HEK293 (cell line): ENCODE measurements around the gene ZNF253.
"Not testable (repeated sequence)": the region's sequence is repeated elsewhere in the genome, so short reads cannot be mapped to it uniquely, and the experiment has no call there.

ENCODE experiments used
- CTCF ChIA-PET: fragments of 350-600 bp; formaldehyde crosslinking; extraction: SDS; loops from one replicate; lab custom pipeline; 2021; ENCODE audit warnings: antibody characterized with exemption; lab: Yijun Ruan, JAX
- POLR2A ChIA-PET: fragments of 300-600 bp; formaldehyde crosslinking; extraction: SDS; loops from one replicate; lab custom pipeline; 2020; ENCODE audit warnings: antibody characterized with exemption, inconsistent platforms; lab: Yijun Ruan, JAX
- H3K27ac ChIP-seq: fragments of 200-500 bp; sonication (Bioruptor generic); 2 replicates; pipeline ENCODE4 v1.5.1; 2014; ENCODE audit warnings: low read depth, low read length, control low read depth, inconsistent platforms; ENCODE audit errors: extremely low read depth
- H3K36me3 ChIP-seq, 2 experiments: fragments of 200-500 bp in 1 of 2; sonication (Bioruptor generic) in 1 of 2; 1 replicate in 1 of 2; 2 replicates in 1 of 2; pipeline ENCODE4 v1.5.1; 2014 to 2017; ENCODE audit warnings: inconsistent platforms in 2 of 2, low read length in 2 of 2; ENCODE audit not compliant: control insufficient read depth in 2 of 2, insufficient read depth in 1 of 2
- H3K4me1 ChIP-seq: fragments of 200-500 bp; sonication (Bioruptor generic); 2 replicates; pipeline ENCODE4 v1.5.1; 2014; ENCODE audit warnings: mild to moderate bottlenecking, low read length, inconsistent platforms; ENCODE audit not compliant: control insufficient read depth, insufficient read depth
- H3K4me3 ChIP-seq: 2 replicates; pipeline ENCODE4 v1.5.1; 2011; ENCODE audit warnings: low read depth, mild to moderate bottlenecking, control low read depth, low read length, moderate library complexity
- H3K9me3 ChIP-seq: fragments of 200-500 bp; sonication (Bioruptor generic); 2 replicates; pipeline ENCODE4 v1.5.1; 2014; ENCODE audit warnings: low read depth, low read length, inconsistent platforms; ENCODE audit not compliant: control insufficient read depth, insufficient read depth
- HOXA7 ChIP-seq: sonication (generic); formaldehyde crosslinking; IDR thresholded peaks from 2 replicates; pipeline ENCODE4 v1.8.1; 2022; ENCODE audit warnings: missing genetic modification reagents, borderline replicate concordance
- HOXC10 ChIP-seq: sonication (generic); formaldehyde crosslinking; IDR thresholded peaks from 2 replicates; pipeline ENCODE4 v1.8.1; 2023; ENCODE audit warnings: mild to moderate bottlenecking, missing genetic modification reagents
- MEIS1 ChIP-seq: sonication (generic); formaldehyde crosslinking; IDR thresholded peaks from 2 replicates; pipeline ENCODE4 v1.8.1; 2022; ENCODE audit warnings: missing genetic modification reagents, mild to moderate bottlenecking, borderline replicate concordance
- SALL2 ChIP-seq: fragments of 450-650 bp; formaldehyde crosslinking; IDR thresholded peaks from 2 replicates; pipeline ENCODE4 v1.5.0; 2017; ENCODE audit warnings: missing biosample characterization, mild to moderate bottlenecking, missing genetic modification characterization, borderline replicate concordance
- SETDB1 ChIP-seq: IDR thresholded peaks from one replicate; pipeline ENCODE4 v1.6.1; 2017; ENCODE audit warnings: mild to moderate bottlenecking, low read length, moderate library complexity, mixed read lengths; ENCODE audit not compliant: insufficient read length
- SP7 ChIP-seq: fragments of 450-650 bp; formaldehyde crosslinking; IDR thresholded peaks from 2 replicates; pipeline ENCODE4 v1.5.1; 2016; ENCODE audit warnings: missing biosample characterization, missing genetic modification characterization
- TRIM28 ChIP-seq: IDR thresholded peaks from 2 replicates; pipeline ENCODE4 v1.6.1; 2011; ENCODE audit warnings: low read length, control low read depth, borderline replicate concordance
- ZBTB1 ChIP-seq: fragments of 450-650 bp; formaldehyde crosslinking; IDR thresholded peaks from 2 replicates; pipeline ENCODE4 v1.5.1; 2016; ENCODE audit warnings: missing biosample characterization, missing genetic modification characterization
- ZBTB8A ChIP-seq: fragments of 450-650 bp; formaldehyde crosslinking; IDR thresholded peaks from 2 replicates; pipeline ENCODE4 v1.5.1; 2016; ENCODE audit warnings: missing biosample characterization, missing genetic modification characterization
- ZFP37 ChIP-seq: fragments of 450-650 bp; formaldehyde crosslinking; IDR thresholded peaks from 2 replicates; pipeline ENCODE4 v1.5.1; 2016; ENCODE audit warnings: missing biosample characterization, missing genetic modification characterization
- ZNF248 ChIP-seq: fragments of 450-650 bp; formaldehyde crosslinking; IDR thresholded peaks from 2 replicates; pipeline ENCODE4 v1.5.1; 2017; ENCODE audit warnings: missing biosample characterization, missing genetic modification characterization
- ZNF274 ChIP-seq, 2 experiments: fragments of 200-500 bp in 1 of 2; fragments of 450-650 bp in 1 of 2; sonication (Bioruptor generic) in 1 of 2; formaldehyde crosslinking in 1 of 2; IDR thresholded peaks; 2 replicates each; pipeline versions ENCODE4 v1.5.1 to v1.6.1; 2014 to 2016; ENCODE audit warnings: borderline replicate concordance in 1 of 2, inconsistent platforms in 1 of 2, low read length in 1 of 2, missing biosample characterization in 1 of 2, missing genetic modification characterization in 1 of 2
- ZNF335 ChIP-seq: fragments of 450-650 bp; formaldehyde crosslinking; conservative IDR thresholded peaks from 2 replicates; pipeline ENCODE4 v1.5.1; 2016; ENCODE audit warnings: missing biosample characterization, missing genetic modification characterization
- ZNF530 ChIP-seq: fragments of 450-650 bp; formaldehyde crosslinking; IDR thresholded peaks from 2 replicates; pipeline ENCODE4 v1.5.1; 2016; ENCODE audit warnings: low read depth, missing biosample characterization, missing genetic modification characterization
- ZNF555 ChIP-seq: fragments of 450-650 bp; formaldehyde crosslinking; conservative IDR thresholded peaks from 2 replicates; pipeline ENCODE4 v1.5.1; 2017; ENCODE audit warnings: missing biosample characterization, mild to moderate bottlenecking, missing genetic modification characterization, inconsistent platforms
- ZNF571 ChIP-seq: fragments of 450-650 bp; formaldehyde crosslinking; IDR thresholded peaks from 2 replicates; pipeline ENCODE4 v1.5.0; 2017; ENCODE audit warnings: missing biosample characterization, missing genetic modification characterization
- ZNF610 ChIP-seq: fragments of 450-650 bp; formaldehyde crosslinking; IDR thresholded peaks from 2 replicates; pipeline ENCODE4 v1.5.1; 2016; ENCODE audit warnings: missing biosample characterization, missing genetic modification characterization, borderline replicate concordance
- TF ChIP-seq, protein P1 (sequence below): fragments of 450-650 bp; formaldehyde crosslinking; IDR thresholded peaks from 2 replicates; pipeline ENCODE4 v1.5.1; 2017; ENCODE audit warnings: missing biosample characterization, missing genetic modification characterization
- TF ChIP-seq, protein P2 (sequence below): fragments of 450-650 bp; formaldehyde crosslinking; IDR thresholded peaks from 2 replicates; pipeline ENCODE4 v1.5.1; 2016; ENCODE audit warnings: missing biosample characterization, missing genetic modification characterization, borderline replicate concordance
- TF ChIP-seq, protein P3 (sequence below): fragments of 450-650 bp; formaldehyde crosslinking; IDR thresholded peaks from 2 replicates; pipeline ENCODE4 v1.5.1; 2016; ENCODE audit warnings: missing biosample characterization, missing genetic modification characterization
- TF ChIP-seq, protein P4 (sequence below): sonication (generic); formaldehyde crosslinking; IDR thresholded peaks from 2 replicates; pipeline ENCODE4 v1.8.1; 2022; ENCODE audit warnings: mild to moderate bottlenecking, moderate library complexity, missing genetic modification reagents

The ZNF253 gene

DNA sequence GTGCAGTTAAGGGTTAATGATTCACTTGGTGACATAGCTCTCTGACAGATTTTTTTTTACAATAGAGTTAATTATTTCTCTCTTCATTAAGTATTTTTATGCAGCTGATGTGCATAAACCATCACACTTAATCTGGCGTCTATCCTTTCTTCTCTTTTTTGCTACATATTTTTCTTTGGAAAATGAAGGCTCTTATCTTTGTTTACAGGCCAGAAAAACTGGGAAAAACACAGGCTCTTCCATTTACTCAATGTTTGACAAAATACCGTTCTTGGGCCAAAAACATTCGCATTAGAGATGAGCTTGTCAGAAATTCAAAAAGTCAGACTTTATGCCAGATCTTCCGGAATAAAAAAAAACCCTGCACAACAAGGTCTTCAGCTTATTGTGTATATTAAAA is 12.0 kb downstream of the ZNF253 start:
- ChIA-PET CTCF (no interaction called here), POLR2A (no interaction called here)
- no peak overlapping the region for H3K27ac ChIP-seq
- no peak for TF ChIP-seq ZNF571 (tag by site-specific recombination)
- TF ChIP-seq, protein P1, sequence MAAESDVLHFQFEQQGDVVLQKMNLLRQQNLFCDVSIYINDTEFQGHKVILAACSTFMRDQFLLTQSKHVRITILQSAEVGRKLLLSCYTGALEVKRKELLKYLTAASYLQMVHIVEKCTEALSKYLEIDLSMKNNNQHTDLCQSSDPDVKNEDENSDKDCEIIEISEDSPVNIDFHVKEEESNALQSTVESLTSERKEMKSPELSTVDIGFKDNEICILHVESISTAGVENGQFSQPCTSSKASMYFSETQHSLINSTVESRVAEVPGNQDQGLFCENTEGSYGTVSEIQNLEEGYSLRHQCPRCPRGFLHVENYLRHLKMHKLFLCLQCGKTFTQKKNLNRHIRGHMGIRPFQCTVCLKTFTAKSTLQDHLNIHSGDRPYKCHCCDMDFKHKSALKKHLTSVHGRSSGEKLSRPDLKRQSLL (tag by site-specific recombination) = no peak
- no peaks in the 10 kb centered on the region for H3K4me1 ChIP-seq
- no peaks in the 10 kb centered on the region for H3K36me3 ChIP-seq
- H3K4me3 ChIP-seq = no peak overlapping the region
- H3K9me3 ChIP-seq = no peaks in the 10 kb centered on the region

DNA sequence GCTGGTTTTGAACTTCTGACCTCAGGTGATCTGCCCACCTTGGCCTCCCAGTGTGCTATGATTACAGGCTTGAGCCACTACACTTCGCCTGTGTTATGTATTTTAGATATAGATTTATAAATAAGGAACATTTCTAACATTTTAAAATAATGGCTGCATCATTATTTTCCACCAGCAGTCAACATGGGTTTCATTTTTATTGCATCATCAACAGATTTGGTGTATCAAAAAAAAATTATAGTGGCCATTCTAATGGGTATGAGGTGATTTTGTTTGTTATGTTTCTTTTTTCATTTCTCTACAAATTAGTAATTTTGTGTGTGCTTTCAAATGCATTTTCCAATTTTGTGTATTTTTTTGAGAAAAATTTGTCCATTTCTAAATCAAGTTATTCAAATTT is 18.9 kb downstream of the ZNF253 start:
- Histone ChIP-seq H3K9me3 (no peaks in the 10 kb centered on the region), H3K27ac (no peak overlapping the region), H3K4me3 (no peak overlapping the region), H3K36me3 (0 out of 3 replicates have a peak, but pooled peaks cover 0 to 3% of the 10 kb centered on the region in 2 experiments), H3K4me1 (no peaks in the 10 kb centered on the region)
- CTCF ChIA-PET = no interaction called here
- TF ChIP-seq HOXC10 (CRISPR knock-in tag) (no peak), ZNF610 (tag by site-specific recombination) (no peak), SALL2 (tag by site-specific recombination) (no peak), ZBTB8A (no peak), ZNF555 (tag by site-specific recombination) (no peak), ZNF530 (tag by site-specific recombination) (no peak), ZBTB1 (no peak)
- TF ChIP-seq, protein P2, sequence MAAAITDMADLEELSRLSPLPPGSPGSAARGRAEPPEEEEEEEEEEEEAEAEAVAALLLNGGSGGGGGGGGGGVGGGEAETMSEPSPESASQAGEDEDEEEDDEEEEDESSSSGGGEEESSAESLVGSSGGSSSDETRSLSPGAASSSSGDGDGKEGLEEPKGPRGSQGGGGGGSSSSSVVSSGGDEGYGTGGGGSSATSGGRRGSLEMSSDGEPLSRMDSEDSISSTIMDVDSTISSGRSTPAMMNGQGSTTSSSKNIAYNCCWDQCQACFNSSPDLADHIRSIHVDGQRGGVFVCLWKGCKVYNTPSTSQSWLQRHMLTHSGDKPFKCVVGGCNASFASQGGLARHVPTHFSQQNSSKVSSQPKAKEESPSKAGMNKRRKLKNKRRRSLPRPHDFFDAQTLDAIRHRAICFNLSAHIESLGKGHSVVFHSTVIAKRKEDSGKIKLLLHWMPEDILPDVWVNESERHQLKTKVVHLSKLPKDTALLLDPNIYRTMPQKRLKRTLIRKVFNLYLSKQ (tag by site-specific recombination) = no peak
- TF ChIP-seq, all 188 proteins: peak for 0
- POLR2A ChIA-PET = no interaction called here

DNA sequence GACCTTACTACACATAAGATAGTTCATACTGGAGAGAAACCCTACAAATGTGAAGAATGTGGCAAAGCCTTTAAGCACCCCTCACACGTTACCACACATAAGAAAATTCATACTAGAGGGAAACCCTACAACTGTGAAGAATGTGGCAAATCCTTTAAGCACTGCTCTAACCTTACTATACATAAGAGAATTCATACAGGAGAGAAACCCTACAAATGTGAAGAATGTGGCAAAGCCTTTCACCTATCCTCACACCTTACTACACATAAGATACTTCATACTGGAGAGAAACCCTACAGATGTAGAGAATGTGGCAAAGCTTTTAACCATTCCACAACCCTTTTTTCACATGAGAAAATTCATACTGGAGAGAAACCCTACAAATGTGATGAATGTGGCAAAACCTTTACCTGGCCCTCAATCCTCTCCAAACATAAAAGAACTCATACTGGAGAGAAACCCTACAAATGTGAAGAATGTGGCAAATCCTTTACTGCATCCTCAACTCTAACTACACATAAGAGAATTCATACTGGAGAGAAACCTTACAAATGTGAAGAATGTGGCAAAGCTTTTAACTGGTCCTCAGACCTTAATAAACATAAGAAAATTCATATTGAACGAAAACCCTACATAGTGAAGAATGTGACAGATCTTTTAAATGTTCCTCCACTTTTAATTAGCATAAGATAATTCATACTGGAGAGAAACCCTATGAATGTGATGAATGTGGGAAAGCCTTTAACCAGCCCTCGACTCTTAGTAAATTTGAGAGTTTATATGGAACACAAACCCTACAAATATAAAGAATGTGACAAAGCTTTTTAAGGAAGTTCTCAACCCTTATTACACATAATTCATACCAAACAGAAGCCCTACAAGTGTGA is 26.6 kb downstream of the ZNF253 start:
- H3K9me3 ChIP-seq; POLR2A ChIA-PET; H3K4me3 ChIP-seq; H3K36me3 ChIP-seq; H3K27ac ChIP-seq; H3K4me1 ChIP-seq; TF ChIP-seq ZNF274 (IDR thresholded peaks at IDR 0.05; ENCODE audit: low read length): not testable (repeated sequence)
- CTCF ChIA-PET = interaction anchor here (0.7 kb wide), 1 partner anchor 519 kb away, joined by 3 read pairs; no protein-coding TSS in a partner anchor
- TF ChIP-seq SETDB1 (peak; percentile 79), ZNF274 (tag by site-specific recombination; IDR thresholded peaks at IDR 0.05; ENCODE audit: borderline replicate concordance) (0 out of 2 replicates have a peak, but pooled peaks have one; percentile 76)

DNA sequence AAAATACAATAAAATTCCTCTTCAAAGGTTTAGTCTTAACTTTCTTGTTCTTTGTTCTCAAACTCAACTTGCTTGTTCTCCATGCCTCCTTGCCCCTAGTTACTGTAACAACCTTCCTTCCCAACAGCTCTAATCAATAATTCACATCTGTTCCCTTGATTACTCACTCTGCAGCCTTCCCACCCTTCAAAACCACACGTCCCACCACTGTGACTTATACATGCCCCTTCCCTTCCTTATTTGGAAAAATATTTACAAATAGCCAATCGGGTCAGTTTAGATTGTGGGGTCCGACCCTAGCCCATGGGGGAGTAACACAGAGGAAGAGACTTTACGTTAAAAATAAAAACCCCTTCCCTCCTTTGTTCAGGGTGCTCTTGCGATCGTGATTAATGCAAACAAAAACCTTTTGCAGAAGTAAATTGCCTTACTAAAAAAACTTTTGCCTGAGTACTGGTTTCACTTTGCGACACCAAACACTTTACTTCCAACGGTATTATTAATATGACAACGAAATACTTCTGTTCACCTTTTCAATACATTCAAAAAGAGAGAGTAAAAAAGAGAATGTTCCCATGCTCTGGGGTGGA is 34.6 kb downstream of the ZNF253 start:
- POLR2A ChIA-PET = interaction anchor here (0.5 to 3.6 kb wide), 21 partner anchors 10 to 681 kb away, joined by 3 to 47 read pairs (median 4); partner anchors contain the start of genes ATP13A1, ZNF101, ZNF14 and ZNF253
- H3K4me1 ChIP-seq = no peaks in the 10 kb centered on the region
- CTCF ChIA-PET = no interaction called here
- TF ChIP-seq HOXA7 (CRISPR knock-in tag) (no peak), MEIS1 (CRISPR knock-in tag) (no peak), ZNF248 (no peak), TRIM28 (no peak), SP7 (no peak), ZFP37 (tag by site-specific recombination) (no peak), ZNF335 (tag by site-specific recombination) (peak; percentile 65)
- TF ChIP-seq, protein P3, sequence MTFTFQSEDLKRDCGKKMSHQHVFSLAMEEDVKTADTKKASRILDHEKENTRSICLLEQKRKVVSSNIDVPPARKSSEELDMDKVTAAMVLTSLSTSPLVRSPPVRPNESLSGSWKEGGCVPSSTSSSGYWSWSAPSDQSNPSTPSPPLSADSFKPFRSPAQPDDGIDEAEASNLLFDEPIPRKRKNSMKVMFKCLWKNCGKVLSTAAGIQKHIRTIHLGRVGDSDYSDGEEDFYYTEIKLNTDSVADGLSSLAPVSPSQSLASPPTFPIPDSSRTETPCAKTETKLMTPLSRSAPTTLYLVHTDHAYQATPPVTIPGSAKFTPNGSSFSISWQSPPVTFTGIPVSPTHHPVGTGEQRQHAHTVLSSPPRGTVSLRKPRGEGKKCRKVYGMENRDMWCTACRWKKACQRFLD (tag by site-specific recombination) = no peak
- TF ChIP-seq, protein P4, sequence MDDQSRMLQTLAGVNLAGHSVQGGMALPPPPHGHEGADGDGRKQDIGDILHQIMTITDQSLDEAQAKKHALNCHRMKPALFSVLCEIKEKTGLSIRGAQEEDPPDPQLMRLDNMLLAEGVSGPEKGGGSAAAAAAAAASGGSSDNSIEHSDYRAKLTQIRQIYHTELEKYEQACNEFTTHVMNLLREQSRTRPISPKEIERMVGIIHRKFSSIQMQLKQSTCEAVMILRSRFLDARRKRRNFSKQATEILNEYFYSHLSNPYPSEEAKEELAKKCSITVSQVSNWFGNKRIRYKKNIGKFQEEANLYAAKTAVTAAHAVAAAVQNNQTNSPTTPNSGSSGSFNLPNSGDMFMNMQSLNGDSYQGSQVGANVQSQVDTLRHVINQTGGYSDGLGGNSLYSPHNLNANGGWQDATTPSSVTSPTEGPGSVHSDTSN (CRISPR knock-in tag) = no peak
- TF ChIP-seq, all 188 proteins: peak for 1
- no peaks in the 10 kb centered on the region for H3K36me3 ChIP-seq
- H3K27ac ChIP-seq = no peak overlapping the region
- no peaks in the 10 kb centered on the region for H3K9me3 ChIP-seq
- peak overlapping the region; percentile 26 for H3K4me3 ChIP-seq
